ENCODE results near the gene ZIC5.

DNA sequence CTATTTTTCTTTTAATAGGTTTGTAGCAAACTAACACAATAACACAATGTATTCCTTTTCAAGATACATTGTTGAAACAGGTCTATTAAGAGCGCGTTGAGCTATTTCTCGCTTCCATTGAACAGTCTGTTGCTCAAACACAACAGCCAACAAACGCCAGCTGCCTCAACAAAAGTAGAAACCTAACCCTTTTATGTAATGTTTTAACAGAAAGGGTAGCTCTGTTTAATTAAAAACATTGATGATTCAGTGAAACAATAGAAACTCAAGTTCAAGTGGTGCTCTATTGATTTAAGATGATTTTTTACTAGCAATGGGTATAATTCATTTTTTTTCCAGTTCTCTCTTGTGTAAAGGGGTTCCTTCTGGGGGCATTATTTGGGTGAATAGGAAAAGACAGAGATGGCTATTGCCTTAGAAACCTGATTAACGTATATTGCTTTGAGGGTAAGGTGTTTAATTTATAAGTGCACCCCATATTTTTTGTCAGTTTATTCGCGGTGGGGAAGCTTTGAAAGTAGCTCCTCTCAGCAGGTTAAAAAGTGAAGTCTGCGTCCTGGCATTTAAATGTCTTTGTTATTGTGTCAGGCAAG lies 24.9 kb upstream of the ZIC5 start:
- TF ChIP-seq, protein P1, sequence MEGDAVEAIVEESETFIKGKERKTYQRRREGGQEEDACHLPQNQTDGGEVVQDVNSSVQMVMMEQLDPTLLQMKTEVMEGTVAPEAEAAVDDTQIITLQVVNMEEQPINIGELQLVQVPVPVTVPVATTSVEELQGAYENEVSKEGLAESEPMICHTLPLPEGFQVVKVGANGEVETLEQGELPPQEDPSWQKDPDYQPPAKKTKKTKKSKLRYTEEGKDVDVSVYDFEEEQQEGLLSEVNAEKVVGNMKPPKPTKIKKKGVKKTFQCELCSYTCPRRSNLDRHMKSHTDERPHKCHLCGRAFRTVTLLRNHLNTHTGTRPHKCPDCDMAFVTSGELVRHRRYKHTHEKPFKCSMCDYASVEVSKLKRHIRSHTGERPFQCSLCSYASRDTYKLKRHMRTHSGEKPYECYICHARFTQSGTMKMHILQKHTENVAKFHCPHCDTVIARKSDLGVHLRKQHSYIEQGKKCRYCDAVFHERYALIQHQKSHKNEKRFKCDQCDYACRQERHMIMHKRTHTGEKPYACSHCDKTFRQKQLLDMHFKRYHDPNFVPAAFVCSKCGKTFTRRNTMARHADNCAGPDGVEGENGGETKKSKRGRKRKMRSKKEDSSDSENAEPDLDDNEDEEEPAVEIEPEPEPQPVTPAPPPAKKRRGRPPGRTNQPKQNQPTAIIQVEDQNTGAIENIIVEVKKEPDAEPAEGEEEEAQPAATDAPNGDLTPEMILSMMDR (IDR thresholded peaks at IDR 0.05): no peak
- no peak for TF ChIP-seq POLR2A (IDR thresholded peaks at IDR 0.05)
